ENCODE measurements around the gene ARID3B.

The ARID3B gene

GRCh38 chr15:74604983-74605794 lies 64.2 kb downstream of the ARID3B start:
- DNase-seq, result no peak

- DNase-seq, result no peak
Observed at GRCh38 chr15:74605795-74606150, 64.8 kb downstream of the ARID3B start.

- no peak for DNase-seq
Observed at GRCh38 chr15:74608786-74609185, 67.8 kb downstream of the ARID3B start.

GRCh38 chr15:74609938-74610301 lies 68.9 kb downstream of the ARID3B start:
- DNase-seq, result peak in 1 of 2 donors; percentile 31

GRCh38 chr15:74610302-74610951 lies 69.4 kb downstream of the ARID3B start:
- DNase-seq, result no peak

- DNase-seq, result no peak
Observed at GRCh38 chr15:74611341-74611740, 70.3 kb downstream of the ARID3B start.

GRCh38 chr15:74611834-74612233 lies 70.8 kb downstream of the ARID3B start:
- DNase-seq, result no peak

GRCh38 chr15:74612677-74613076 lies 71.7 kb downstream of the ARID3B start:
- DNase-seq, result no peak

- no peak for DNase-seq
Observed at GRCh38 chr15:74613089-74613952, 72.3 kb downstream of the ARID3B start.

- DNase-seq, result no peak
Observed at GRCh38 chr15:74613953-74614743, 73.1 kb downstream of the ARID3B start.

GRCh38 chr15:74614744-74615507 lies 73.9 kb downstream of the ARID3B start:
- peak; percentile 83 to 91 for DNase-seq

- peak; percentile 86 to 96 for DNase-seq
Observed at GRCh38 chr15:74615508-74616365, 74.7 kb downstream of the ARID3B start, which contains the start of gene CLK3. TSS of gene CLK3 (plus strand) at chr15:74615836. CDS start at chr15:74619197, 3,361 bp downstream.

GRCh38 chr15:74616366-74616939 lies 75.4 kb downstream of the ARID3B start:
- peak; percentile 73 to 77 for DNase-seq

GRCh38 chr15:74616996-74617395 lies 76.0 kb downstream of the ARID3B start:
- DNase-seq, result no peak

GRCh38 chr15:74618841-74619596 lies 78.0 kb downstream of the ARID3B start:
- DNase-seq, result no peak

GRCh38 chr15:74619916-74620635 lies 79.1 kb downstream of the ARID3B start:
- DNase-seq, result no peak

GRCh38 chr15:74620636-74621545 lies 79.9 kb downstream of the ARID3B start:
- peak; percentile 66 to 88 for DNase-seq

GRCh38 chr15:74621546-74621920 lies 80.5 kb downstream of the ARID3B start:
- DNase-seq, result no peak

Data from inflammatory macrophage treated with lipopolysaccharide for 1 hour (primary cell).